ENCODE measurements around the gene KMT2C. TPM values are rescaled to one million over a fixed set of nuclear protein-coding genes. Genes with fewer than 3 reads are reported as not detected.

The KMT2C gene
- total and polyA plus RNA-seq, 4 donors, result 6.3 to 35.3 (median 19.3) TPM

GRCh38 chr7:152200395-152200794 lies 235.4 kb downstream of the KMT2C start:
- no peak overlapping the region for H3K4me3 ChIP-seq (ENCODE audit: low read depth in 1 of 3, low read length in 3 of 3)
- TF ChIP-seq HNF4A (conservative IDR thresholded peaks at IDR 0.05), result no peak
- TF ChIP-seq JUND (IDR thresholded peaks at IDR 0.05), result no peak
- TF ChIP-seq YY1 (IDR thresholded peaks at IDR 0.05), result no peak
- no peak for TF ChIP-seq EGR1 (IDR thresholded peaks at IDR 0.05; ENCODE audit: low read depth in 2 of 2)
- TF ChIP-seq SP1 (IDR thresholded peaks at IDR 0.05), result no peak
- H3K9me3 ChIP-seq (ENCODE audit: control insufficient read depth in 4 of 4, low read length in 3 of 4), result no peaks in the 10 kb centered on the region
- H3K9ac ChIP-seq (ENCODE audit: low read depth in 1 of 2, low read length in 2 of 2), result no peak overlapping the region
- DNase-seq (ENCODE audit: low spot score), result no peak
- no peak overlapping the region for H3K27ac ChIP-seq (ENCODE audit: low read depth in 1 of 2, low read length in 2 of 2)
- H3K4me1 ChIP-seq (ENCODE audit: control insufficient read depth in 4 of 4, insufficient read depth in 4 of 4, low read length in 3 of 4), result no peaks in the 10 kb centered on the region
- 97% methylated on average over 6 of the region's 6 CpGs for WGBS
- H3K36me3 ChIP-seq (ENCODE audit: control insufficient read depth in 4 of 4, insufficient read depth in 3 of 4, low read depth in 1 of 4, low read length in 3 of 4), result peaks cover 1 to 32% (median 21%) of the 10 kb centered on the region in 4 donors
- H3K27me3 ChIP-seq (ENCODE audit: control insufficient read depth in 4 of 4, insufficient read depth in 4 of 4, low read length in 3 of 4), result no peaks in the 10 kb centered on the region

GRCh38 chr7:152196391-152196790 lies 239.4 kb downstream of the KMT2C start:
- Histone ChIP-seq H3K36me3 (ENCODE audit: control insufficient read depth in 4 of 4, insufficient read depth in 3 of 4, low read depth in 1 of 4, low read length in 3 of 4) (peaks cover 8 to 47% (median 33%) of the 10 kb centered on the region in 4 donors), H3K4me1 (ENCODE audit: control insufficient read depth in 4 of 4, insufficient read depth in 4 of 4, low read length in 3 of 4) (no peaks in the 10 kb centered on the region), H3K4me3 (ENCODE audit: low read depth in 1 of 3, low read length in 3 of 3) (no peak overlapping the region), H3K27me3 (ENCODE audit: control insufficient read depth in 4 of 4, insufficient read depth in 4 of 4, low read length in 3 of 4) (no peaks in the 10 kb centered on the region), H3K27ac (ENCODE audit: low read depth in 1 of 2, low read length in 2 of 2) (no peak overlapping the region), H3K9me3 (ENCODE audit: control insufficient read depth in 4 of 4, low read length in 3 of 4) (no peaks in the 10 kb centered on the region), H3K9ac (ENCODE audit: low read depth in 1 of 2, low read length in 2 of 2) (no peak overlapping the region)
- TF ChIP-seq EGR1 (IDR thresholded peaks at IDR 0.05; ENCODE audit: low read depth in 2 of 2), result no peak
- TF ChIP-seq SP1 (IDR thresholded peaks at IDR 0.05), result no peak
- TF ChIP-seq, protein P1, sequence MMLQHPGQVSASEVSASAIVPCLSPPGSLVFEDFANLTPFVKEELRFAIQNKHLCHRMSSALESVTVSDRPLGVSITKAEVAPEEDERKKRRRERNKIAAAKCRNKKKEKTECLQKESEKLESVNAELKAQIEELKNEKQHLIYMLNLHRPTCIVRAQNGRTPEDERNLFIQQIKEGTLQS (IDR thresholded peaks at IDR 0.05), result no peak
- TF ChIP-seq NR2F2 (IDR thresholded peaks at IDR 0.05), result no peak
- TF ChIP-seq YY1 (IDR thresholded peaks at IDR 0.05), result no peak
- no peak for TF ChIP-seq FOXA1 (IDR thresholded peaks at IDR 0.05)
- TF ChIP-seq TAF1 (conservative IDR thresholded peaks at IDR 0.05), result no peak
- no peak for TF ChIP-seq HNF4A (conservative IDR thresholded peaks at IDR 0.05)
- TF ChIP-seq HNF4G (IDR thresholded peaks at IDR 0.05), result no peak
- TF ChIP-seq, protein P2, sequence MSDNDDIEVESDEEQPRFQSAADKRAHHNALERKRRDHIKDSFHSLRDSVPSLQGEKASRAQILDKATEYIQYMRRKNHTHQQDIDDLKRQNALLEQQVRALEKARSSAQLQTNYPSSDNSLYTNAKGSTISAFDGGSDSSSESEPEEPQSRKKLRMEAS (IDR thresholded peaks at IDR 0.05), result no peak
- no peak for TF ChIP-seq ZBTB33 (IDR thresholded peaks at IDR 0.05)
- no peak for TF ChIP-seq RAD21 (IDR thresholded peaks at IDR 0.05)
- TF ChIP-seq RXRA (IDR thresholded peaks at IDR 0.05), result no peak
- TF ChIP-seq GABPA (IDR thresholded peaks at IDR 0.05 in 1 of 2, conservative IDR thresholded peaks at IDR 0.05 in 1 of 2), result no peak
- no peak for TF ChIP-seq REST (IDR thresholded peaks at IDR 0.05)
- TF ChIP-seq JUND (IDR thresholded peaks at IDR 0.05), result no peak
- TF ChIP-seq, protein P3, sequence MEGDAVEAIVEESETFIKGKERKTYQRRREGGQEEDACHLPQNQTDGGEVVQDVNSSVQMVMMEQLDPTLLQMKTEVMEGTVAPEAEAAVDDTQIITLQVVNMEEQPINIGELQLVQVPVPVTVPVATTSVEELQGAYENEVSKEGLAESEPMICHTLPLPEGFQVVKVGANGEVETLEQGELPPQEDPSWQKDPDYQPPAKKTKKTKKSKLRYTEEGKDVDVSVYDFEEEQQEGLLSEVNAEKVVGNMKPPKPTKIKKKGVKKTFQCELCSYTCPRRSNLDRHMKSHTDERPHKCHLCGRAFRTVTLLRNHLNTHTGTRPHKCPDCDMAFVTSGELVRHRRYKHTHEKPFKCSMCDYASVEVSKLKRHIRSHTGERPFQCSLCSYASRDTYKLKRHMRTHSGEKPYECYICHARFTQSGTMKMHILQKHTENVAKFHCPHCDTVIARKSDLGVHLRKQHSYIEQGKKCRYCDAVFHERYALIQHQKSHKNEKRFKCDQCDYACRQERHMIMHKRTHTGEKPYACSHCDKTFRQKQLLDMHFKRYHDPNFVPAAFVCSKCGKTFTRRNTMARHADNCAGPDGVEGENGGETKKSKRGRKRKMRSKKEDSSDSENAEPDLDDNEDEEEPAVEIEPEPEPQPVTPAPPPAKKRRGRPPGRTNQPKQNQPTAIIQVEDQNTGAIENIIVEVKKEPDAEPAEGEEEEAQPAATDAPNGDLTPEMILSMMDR (IDR thresholded peaks at IDR 0.05; ENCODE audit: low read depth, low read length, missing input control), result no peak
- DNase-seq (ENCODE audit: low spot score), result no peak
- 99% methylated on average over 4 of the region's 4 CpGs for WGBS

All from liver (tissue), 9 donors.